IPS-NIHi11 (cell line): ENCODE data around the gene HSPH1.
"Not testable (repeated sequence)": the region's sequence is repeated elsewhere in the genome, so short reads cannot be mapped to it uniquely, and the experiment has no call there.

Experiments used
- DNase-seq: peaks from one replicate; pipeline ENCODE4 v3.0.0; 2012; ENCODE audit warnings: mixed read lengths, low spot score

HSPH1 gene

DNA sequence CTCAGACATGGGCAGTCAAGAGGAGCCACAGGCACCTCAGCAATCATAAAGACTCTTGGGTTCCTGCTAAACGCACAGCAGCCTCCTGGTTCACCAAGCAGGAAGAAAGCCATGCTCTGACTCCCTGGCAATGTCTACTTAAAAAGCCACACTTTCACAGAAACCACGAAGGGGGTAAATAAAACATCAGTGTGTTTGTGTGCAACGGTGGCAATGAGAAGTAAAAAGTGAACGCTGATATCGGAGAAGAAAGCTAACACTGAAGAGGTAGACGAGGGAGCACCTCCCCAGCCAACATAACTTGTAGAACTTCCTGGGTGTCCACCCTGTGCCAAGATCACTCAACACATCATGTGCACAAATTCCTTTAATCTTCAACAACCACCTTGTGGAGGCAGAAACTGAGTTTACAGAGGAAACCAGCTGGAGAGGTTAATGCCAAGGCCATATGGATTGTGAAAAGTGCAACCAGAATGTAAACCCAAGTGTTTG lies 30.2 kb downstream of the HSPH1 start:
- no peak for DNase-seq

DNA sequence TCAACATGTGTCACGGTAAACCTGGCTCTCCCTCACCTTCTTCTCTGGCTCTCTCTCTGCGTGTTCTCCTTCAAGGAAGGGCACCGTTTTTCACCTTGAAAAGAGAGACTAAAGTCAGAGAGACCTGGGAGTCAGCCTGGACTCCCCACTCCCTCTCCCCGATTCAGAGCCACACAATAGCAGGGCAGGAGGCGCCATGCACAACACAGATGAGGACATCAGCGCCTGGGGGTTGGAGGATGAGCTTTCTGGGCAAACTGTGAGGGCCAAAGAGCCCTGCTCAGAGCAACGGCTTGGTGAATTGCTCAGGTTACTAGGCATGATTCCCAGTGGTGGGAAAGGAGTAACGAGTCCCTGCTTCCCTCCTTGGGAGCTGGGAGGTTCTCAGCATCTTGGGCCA lies 32.3 kb downstream of the HSPH1 start:
- no peak for DNase-seq

DNA sequence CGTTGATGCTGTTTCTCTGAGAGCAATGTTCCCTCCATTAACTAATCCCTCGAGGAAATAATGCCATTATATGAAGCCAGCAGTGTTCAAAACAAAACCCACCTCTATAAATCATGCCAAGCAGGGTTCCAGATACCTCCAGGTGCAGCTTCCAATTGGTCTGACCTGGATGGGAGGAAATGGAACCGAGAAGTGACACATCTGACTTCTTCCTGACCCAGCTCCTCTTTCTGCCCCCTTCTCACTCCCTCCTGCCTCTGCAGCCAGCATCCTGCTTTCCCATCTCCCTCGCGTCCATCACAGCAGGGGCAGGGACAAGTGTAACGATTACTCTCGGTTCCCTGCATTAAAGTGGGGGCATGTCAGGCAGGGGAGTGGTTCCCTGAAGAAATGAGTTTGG lies 37.5 kb downstream of the HSPH1 start:
- DNase-seq = no peak

DNA sequence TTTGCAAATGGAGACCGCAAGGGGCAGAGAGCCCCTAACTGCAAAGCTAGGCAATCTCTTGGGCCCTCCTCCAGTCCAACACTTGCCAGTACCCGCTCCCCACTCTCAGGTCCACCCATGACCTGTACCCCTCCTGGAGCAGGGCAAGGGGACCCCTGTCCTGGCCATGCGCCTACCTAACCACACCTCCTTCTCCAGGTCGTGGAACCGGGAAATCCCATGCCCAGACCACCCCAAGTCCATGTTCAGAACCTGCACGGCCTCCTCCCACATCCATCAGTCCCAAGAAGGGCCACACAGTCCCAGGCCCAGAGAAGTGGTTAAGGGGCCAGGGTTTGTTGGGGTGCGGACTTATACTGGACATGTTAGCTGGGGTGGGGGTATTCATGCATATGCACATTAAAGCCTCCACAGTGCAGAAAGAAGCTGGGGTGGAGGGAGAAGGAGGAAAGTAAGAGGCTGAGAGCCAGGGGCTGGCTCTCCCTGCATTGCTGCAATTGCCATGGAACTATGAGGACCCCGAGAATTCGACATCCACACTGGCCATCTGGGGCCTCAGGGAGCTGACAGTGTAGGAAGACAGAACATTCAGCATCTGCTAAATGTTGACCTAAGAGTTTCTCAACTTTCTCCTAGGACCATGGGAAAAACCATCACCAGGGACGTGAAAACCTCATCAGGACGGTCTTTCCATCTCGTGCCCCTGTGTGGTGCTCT lies 39.0 kb downstream of the HSPH1 start:
- no peak for DNase-seq

DNA sequence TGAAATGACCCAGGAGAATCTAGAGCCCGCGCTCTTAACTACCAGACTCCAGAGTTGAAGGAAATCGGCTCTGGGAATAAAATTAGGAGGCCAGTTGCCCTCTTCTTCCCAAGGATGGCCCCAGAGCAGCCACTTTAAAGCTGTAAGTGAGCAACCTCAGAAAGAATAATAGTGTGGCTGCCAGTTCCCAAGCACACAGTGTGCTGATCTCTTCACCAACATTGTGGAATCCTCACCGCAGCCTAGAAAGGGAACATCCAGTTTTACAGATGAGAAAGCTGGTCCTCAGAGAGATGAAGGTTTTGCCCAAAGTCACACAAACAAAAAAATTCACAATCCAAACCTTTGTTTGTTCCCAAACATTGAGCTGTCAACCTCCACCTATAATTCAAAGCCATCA lies 39.6 kb downstream of the HSPH1 start:
- no peak for DNase-seq

DNA sequence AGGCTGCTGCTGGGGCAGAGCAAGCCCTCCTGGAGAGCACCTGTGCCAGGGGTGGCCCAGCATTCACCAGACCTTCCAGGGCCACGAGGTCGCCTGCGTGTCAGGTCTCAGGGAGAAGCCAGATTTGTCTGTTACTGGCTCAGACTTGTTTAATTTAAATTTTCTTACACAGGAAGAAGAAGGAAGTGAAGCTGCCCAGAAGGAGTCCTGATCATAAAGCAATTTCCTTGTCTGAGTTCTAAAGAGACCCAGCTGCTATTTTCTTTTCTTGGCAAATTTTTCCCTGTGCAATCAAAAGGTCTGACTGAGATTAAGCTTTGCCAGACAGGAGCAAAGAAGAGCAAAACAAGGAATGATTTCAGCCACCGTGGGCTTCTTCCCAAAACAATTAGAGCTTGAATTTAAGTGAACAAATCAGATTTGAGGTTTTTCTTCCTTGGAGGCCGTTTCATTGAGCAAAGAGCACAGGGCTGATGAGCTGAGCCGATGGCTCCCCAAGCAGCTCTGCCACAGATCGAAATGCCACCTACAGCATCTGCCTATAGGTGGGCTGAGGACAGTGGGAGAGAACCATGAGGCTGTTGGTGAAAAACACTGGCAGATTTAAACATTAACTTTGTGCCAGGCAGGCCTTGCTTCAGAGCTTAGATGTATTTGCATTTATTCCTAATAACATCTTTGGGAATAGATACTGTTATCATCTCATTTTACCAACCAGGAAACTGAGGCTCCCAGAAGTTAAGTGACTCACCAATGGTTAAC lies 40.1 kb downstream of the HSPH1 start:
- DNase-seq = no peak

DNA sequence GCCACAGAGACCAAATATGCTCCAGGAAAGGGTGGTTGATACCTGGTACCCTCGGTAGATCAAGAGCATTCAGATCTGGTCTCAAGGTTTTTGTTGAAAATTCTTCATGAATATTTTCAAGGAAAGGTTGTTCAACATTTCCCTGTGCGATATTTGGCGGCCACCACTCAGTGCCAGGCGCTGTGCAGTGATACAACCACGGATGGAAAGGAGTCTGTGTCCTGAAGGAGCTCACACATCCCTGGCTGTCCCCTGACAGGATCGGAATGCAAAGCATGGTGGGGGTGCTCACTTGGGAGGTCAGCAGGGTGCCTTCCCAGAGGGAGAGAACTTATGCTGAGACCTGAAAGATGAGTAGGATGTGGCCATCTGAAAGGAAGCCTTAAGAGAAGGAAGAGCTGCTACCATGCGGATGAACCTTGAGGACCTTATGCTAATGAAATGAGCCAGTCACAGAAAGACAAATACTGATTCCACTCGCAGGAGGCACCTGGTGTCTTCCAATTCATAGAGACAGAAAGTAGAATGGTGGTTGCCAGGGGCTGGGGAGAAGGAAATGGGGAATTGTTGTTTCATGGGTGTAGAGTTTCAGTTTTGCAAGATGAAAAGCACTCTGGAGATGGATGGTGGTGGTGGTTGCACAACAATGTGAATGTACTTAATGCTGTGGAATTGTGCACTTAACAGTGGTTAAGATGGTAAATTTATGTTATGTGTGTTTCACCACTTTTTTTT lies 41.6 kb downstream of the HSPH1 start:
- no peak for DNase-seq

DNA sequence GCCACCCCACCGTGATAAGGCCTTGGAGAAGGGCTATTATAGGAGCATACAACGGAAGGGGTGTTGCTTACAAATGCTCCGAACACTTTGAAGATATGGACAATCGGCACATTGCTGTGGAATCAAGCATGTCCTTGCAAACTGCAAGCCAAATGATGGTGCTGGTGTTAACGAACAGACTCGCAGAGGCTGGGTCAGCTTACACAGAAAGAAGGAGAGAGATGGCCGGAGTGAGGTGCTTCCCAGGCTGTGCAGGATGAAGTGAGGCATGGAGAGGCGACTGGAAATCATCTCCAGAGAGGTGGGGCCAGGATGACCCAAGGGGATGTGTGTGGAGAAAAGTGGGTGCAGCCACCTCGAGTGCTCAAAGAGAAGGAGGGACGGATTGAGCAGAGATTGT lies 42.2 kb downstream of the HSPH1 start:
- no peak for DNase-seq

DNA sequence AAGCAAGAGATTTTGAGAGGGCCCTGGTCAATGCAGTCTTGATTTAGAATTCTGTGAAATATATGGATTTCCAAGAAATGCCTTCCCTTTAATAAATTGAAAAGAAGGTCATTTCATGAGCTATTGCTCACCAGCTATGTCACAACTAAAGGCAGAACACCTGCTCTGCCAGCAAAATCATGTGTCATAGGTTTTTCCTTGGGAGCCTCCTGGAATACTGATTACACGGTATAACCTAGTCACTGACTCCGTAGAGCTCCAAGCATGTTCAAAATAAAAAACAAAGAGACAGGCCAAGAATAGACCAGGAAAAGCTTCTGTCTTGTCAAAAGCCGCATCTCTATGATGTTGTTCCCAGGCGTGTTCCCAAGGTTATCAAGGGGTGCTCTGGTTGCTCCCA lies 45.5 kb downstream of the HSPH1 start:
- no peak for DNase-seq

DNA sequence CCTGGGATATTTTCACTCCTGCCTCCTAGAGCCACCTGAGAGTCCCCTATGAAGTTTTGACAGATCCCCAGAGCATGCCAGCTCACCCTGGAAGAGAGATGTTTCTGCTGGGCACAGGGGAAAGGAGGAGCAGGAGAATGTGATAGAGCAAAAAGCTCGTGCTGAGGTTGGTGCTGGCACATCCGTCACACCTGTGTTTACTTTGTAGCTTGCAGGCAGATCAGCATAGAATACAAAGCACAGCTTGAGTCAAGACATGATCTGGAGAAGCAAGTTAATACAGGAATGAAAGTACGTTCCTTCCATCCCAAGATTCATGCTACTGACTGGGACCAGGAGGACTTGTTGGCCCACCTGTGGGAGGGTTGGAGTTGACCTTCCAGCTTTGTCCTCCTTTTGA lies 46.1 kb downstream of the HSPH1 start:
- DNase-seq = no peak

DNA sequence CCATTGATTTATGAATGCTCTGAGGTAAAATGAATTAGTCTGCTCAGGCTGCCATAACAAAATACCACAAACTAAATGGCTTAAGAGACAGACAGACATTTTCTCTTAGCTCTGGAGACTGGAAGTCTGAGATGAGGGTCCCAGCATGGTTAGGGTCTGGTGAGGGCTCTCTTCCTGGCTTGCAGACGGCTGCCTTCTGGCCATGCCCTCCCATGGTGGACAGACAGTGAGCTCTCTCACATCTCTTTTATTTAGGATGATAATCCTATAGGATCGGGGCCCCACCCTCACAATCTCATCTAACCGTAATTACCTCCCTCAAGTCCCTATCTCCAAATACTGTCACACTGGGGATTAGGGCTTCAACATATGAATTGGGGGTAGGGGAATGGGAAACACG lies 47.1 kb downstream of the HSPH1 start:
- no peak for DNase-seq

DNA sequence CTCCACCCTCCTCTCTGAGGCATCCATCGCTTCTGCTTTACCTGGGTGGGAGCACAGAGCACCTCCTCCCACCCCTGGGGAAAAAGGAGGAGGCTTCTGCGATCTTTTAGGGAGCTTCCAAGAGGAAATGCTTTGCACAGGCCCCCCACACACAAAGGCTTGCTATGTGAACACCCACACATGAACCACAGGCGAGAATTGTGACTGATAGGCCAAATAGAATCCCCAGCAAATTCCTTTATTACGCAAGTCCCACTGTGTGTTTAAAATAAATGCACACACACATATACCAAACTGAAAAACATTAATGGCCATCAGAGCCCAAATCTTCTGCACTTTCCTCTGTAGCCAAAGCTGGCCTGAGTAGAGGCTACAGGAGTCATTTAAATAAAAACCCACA lies 50.6 kb downstream of the HSPH1 start:
- no peak for DNase-seq

DNA sequence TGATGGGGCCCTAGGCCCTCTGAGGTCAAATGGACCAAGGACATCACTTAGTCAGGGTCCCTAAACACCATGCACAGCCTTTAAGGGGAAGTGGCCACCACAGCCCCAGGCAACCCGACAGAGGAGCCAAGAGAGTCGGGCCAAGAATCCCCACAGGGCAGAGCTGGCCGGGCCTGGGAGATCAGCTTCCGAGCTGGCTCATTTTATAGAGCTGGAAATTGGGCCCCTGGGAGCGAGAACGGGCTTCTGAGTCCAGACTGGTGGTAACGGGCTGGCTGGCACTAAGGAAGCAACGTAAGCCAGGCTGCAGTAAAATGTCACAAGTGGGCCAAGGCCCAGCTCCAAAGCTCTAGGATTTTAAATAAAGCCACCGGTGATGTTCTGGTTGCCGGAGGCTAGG lies 51.1 kb downstream of the HSPH1 start:
- DNase-seq = no peak

DNA sequence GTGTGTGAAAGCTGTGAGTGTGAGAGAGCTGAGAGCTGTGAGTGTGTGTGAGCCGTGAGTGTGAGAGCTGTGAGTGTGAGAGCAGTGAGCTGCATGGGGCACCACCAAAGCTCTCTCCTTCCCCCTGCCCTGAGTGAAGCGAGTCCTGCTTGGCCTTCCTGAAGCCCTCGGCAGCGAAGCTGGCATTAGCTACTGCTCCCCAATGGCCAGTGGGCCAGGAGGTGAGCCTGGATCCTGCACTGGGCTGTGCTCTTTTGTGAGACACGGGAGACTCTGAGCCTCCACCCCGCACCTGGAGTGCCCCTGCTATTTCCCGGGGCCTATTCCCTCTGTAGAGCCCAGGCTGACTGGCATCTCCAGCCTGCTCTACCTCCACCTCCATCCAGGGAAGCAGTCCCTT lies 51.5 kb downstream of the HSPH1 start:
- DNase-seq = no peak

DNA sequence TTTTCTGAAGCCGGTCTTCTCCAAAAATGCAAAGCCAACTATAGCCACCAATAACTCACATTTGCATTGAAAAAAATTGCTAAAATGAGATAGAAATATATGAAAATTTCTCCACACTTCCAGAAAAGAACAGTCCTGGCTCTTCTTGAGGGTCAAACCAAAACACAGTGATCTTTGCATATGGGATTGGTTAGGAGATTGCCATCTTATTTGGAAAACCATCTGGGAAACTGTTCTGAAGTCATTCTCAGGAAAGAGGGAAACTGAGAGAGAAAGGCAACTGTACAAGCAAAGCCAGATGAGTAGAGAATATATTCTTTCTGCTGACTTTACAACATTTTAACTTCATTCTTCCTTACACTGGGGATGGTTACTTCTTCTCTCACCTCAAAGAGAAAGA lies 54.6 kb downstream of the HSPH1 start:
- DNase-seq = no peak

DNA sequence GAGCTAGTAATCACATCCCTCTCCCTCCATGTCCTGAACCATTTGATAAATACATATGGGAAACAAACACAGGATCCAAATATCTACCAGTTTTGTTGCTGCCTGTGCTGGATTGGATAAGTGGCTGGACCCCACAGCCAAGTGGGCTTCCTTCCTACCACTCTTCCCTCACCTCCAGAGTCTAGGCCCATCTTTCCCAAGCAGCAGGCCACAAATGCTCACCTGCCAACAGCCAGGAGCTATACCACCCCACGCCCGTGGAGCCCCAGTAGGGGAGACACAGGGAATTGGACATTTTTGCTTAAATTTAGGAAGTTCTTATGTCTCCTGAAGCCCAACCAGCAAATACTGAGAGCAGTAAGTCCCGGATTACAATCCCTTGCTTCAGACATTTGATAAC lies 55.8 kb downstream of the HSPH1 start:
- no peak for DNase-seq

DNA sequence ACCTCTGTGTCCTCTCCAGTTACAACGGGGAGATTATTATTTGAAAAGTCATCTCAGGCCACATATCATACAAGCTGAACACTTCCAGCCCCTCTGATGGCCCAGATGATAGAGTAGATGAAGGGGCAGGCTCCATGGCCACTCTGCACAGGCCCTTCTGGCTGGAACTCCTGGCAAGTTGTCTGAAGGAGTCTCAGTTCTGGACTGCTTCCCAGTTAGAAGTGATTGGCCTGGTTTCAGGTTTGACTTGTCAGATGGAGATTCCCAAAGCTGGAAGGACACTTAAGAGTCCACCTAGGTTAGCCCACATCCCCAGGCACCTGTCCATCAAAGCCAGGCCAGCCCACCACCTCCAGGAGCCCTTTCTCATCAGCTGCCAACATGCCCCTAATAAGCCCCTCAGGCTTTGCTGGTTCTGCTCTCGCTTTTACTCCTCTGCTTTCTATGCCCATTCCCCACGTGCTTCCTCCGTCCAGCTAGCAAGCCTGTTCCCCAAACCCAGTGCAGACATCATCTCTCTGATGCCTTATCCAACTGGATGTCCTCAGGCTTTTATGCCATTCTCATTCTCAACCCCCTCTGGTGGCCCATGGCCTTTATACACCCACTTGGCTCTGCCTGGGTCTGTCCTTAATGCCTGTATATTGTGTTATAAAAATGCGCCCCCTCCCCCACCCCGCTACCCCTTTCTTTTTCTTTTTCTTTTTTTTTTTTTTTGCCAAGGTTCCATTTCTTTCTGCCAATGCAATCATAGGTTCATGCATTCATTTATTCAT lies 56.5 kb downstream of the HSPH1 start:
- no peak for DNase-seq

DNA sequence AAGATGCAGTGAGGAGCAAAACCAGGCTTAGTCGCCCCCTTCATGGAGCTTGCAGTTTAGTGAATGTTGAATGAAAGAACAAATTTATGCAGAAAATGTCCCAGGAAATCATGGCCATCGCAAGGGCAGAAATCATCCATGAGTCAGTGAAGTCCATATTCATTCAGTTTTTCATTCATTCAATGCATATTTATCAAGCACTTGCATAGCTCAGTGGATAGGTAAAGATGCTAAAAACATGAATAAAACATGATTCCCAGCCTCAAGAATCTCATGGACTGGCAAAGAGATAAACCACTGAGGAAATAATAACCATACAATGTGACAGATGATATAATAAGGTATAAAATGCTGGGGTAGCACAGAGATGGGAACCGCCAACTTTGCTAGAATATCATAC lies 58.8 kb downstream of the HSPH1 start:
- no peak for DNase-seq

DNA sequence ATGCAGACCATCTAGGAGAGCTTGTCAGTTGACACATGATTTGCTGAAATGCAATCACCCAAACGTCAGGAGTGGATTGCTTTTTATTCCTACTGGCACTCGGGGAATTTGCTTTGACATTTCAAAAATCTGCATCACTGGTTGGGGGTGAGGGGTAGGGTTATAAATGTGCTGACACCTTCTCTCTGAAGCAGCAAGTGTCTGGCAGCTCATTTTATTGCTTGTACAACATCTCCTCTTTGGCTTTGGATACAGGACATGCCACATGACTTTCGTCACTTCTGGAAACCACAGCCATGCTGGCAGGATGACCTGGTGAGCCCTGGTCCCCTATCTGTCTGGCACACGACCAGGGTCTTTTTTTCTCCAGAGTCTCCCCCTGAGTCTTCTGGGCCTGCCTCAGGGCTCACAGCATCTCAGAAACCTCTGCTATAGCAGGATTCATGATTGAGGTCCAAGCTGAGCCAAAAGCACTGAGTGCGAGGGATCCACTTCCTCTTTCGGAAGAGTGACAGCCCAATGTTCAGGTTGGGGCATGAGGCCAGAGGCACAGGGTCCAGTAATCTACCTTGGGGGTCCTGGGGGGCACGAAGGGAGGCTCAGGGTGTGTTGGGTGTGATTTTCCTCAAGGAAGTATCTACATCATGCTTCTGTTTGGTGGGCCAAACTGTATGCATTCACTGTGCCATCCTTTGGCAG lies 60.1 kb downstream of the HSPH1 start:
- no peak for DNase-seq

DNA sequence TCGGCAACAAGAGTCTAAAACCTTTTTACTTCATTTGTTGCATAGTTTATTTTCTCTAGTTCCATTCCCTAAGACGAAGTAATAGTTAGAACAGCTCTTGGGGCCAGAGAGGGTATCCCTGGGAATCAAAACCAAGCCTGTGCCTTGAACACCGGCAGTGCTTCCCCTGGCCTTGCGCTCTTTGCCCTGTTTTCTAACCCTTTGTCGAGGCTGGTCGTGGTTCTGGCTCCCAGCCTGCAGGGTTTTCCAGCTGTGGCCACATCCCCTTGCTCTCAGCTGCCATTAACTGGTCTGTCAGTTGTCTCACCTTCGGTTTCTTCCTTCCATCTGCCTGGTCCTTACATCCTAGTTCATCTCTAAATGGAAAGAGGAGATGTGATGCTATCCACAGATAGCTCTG lies 61.0 kb downstream of the HSPH1 start:
- DNase-seq = no peak

DNA sequence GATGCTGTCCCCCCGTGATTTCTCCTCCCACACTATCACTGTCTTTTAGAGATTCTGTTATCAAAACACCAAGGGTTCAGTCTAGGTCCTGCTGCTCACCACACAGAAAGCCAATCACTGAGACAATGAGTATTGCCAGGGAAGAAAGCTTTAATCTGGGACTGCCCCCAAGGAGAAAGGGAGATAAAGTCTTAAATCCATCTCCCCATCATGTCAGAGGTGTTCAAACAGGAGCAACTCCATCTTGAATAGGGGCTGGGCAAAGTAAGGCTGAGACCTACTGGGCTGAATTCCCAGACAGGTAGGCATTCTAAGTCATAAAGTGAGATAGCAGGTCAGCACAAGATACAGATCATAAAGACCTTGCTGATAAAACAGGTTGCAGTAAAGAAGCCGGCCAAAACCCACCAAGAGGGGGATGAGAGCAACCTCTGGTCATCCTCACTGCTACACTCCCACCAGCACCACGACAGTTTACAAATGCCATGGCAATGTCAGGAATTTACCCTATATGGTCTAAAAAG lies 63.7 kb downstream of the HSPH1 start:
- DNase-seq = not testable (repeated sequence)
